Adipose tissue (tissue), 3 donors: ENCODE measurements around the gene KRT7. TPM values are rescaled to one million over a fixed set of nuclear protein-coding genes. Genes with fewer than 3 reads are reported as not detected.

Experiments
- H3K27ac ChIP-seq: one replicate; pipeline ENCODE4 v1.5.1; 2013; ENCODE audit warnings: low read depth, low read length
- WGBS, 3 donors: extraction: QIAGEN DNeasy Blood & Tissue Kit; methylation state at CpG; one replicate each; pipeline ENCODE4 v1.1.7; 2013; 5-methylcytosine and 5-hydroxymethylcytosine counted together
- polyA plus RNA-seq, 3 donors: library from polyadenylated mRNA; stranded (reverse); fragments of 200-250 nt; gene quantifications; one replicate each; pipeline ENCODE4 v1.2.3, GENCODE V29; 2013
- donor health status: healthy with polysubstance abuse.
- donor health status: Bipolar disorder and iron deficiency.
- donor health status: healthy.

KRT7 gene
- polyA plus RNA-seq, 3 donors, result 9.5 to 51.5 (median 18.1) TPM

DNA sequence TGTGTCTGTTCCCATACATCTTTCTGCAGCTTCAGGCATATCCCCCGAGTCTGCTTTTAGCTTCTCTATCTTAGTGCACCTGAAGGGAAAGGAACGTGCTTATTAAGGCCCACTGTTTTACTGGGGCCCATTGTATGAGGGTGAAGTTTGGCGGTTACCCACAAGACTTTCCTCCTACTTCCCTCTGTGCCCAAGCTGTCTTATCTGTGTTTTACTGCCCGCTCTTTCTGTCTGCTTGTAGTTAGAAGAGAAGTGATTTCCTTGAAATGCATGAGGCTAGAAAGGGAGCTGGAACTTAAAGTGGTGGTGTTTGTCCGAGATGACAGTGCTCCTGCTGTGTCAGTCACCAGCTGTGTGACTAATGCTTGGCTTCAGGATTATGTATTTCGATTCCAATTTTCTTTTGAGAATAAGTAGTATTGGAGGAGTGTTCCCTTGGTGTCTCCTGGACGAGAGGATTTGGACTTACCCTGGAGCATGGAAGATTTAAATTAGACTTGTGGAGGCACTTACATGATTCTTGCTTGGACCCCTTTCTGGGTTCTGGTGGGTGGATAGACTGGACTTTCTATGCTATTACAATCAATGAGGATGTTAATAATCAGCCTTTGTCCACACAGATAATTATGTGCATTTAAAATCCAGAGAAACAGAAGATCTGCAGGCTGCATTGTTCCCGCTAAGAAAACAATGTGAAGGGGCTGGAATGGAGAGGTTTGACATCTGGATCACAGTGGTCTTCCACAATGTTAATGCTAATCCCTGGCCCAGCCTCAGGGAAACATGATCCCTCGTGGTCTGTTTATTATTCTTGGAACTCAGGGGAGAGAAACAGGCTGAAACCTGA, 27.5 kb downstream of the KRT7 start:
- WGBS, 3 donors, result 52 to 83% (median 62%) methylated on average over 9 of the region's 9 CpGs
- no peak overlapping the region for H3K27ac ChIP-seq

DNA sequence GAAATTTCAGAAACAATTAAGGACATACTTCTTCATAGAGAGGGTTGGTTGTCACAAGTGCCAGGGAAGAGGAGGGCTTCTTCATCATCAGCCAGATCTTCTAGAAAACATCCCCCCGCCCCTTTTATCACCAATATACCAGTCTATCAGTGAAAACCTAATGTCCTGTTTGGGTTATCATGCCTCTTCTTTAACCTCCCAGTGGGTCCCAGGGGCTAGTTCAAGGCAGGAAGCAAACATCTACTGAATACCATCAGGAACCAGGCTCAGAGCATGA, 28.1 kb downstream of the KRT7 start:
- 71 to 95% (median 89%) methylated on average over 1 of the region's 1 CpG for WGBS, 3 donors
- no peak overlapping the region for H3K27ac ChIP-seq

DNA sequence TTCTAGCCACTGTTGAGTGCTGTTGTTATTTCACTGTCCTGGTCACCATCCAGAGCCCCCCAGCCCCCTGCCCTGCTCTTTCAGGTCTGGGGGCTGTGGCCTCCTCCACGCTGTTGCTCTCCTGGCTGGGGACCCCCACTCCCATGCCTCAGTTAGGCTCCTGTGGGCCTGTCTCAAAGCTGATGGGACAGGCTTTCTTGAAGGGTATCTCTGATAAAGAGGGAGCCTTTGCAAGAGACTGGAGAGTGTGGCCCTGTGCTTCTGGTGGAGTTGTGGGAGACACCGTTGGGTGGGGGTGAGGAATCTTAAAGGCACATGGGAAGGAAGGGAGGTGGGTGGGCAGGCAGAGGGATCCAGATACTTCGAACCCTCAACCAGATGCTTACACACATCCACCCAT, 29.2 kb downstream of the KRT7 start:
- 86 to 98% (median 91%) methylated on average over 3 of the region's 3 CpGs for WGBS, 3 donors
- no peak overlapping the region for H3K27ac ChIP-seq

DNA sequence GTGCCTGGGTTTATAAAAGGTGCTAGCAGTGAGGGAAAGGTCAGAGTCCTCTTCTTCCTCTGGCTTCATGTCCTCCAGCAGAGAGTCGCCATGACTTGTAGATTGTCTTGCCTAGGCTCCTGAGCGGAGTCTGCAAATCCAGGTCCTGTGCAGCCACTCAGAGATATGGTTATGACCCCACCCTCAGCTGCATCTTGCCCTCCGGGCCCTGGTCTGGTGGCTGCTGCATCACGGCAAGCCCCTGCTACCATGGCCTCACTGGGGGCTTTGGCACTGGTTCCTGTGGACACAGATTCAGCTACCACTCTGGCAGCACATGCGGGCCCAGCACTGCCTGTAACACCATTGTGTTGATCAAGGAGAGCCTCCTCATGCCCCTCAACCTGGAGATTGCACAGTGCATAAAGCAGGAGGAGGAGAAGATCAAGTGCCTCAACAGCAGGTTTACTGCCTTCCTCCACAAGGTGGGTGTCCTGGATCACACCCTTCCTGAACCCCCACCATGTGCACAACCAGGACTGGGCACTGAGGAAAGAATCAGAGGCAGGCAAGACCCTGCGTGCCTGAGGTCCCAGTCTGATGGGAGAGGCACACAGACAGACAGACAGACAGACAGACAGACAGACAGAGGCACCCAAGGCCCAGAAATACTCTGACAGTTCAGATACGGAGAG, 30.9 kb downstream of the KRT7 start:
- H3K27ac ChIP-seq, result no peak overlapping the region
- 84 to 94% (median 92%) methylated on average over 7 of the region's 7 CpGs for WGBS, 3 donors

DNA sequence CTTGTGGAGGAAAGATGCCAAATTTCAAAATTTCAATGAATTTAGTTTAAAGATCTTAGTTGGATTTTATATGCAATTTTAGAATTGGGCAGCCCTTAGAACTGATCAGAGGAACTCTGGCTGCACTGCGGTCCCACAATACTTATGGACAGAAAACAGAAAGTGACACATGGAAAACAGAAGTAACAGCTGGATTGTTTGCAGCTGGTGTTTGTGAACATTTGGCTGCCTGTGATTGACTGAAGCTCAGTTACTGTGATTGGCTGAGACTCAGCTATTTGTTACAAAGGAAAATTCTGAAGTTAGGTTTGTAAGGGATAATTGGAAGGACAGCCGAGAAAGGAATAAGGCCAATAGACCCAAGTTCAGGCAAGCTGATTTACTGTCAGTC, 31.4 kb downstream of the KRT7 start:
- 83 to 93% (median 92%) methylated on average over 2 of the region's 2 CpGs for WGBS, 3 donors
- H3K27ac ChIP-seq, result no peak overlapping the region

DNA sequence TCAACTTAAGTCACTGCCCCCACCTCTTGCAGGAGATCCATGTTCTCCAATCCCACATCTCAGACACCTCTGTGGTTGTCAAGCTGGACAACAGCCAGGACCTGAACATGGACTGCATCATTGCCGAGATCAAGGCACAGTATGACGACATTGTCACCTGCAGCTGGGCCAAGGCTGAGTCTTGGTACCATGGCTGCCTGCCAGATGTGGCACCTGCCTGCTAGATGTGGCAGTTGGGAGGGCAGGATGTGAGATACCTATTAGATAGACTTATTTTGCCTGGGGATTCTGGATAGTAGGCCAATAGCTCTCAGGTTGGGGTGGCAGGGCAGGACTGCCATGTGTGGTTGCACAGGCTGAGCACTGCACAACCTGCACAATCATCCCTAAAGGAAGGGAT, 33.5 kb downstream of the KRT7 start:
- no peak overlapping the region for H3K27ac ChIP-seq
- 35 to 97% (median 86%) methylated on average over 2 of the region's 2 CpGs for WGBS, 3 donors

DNA sequence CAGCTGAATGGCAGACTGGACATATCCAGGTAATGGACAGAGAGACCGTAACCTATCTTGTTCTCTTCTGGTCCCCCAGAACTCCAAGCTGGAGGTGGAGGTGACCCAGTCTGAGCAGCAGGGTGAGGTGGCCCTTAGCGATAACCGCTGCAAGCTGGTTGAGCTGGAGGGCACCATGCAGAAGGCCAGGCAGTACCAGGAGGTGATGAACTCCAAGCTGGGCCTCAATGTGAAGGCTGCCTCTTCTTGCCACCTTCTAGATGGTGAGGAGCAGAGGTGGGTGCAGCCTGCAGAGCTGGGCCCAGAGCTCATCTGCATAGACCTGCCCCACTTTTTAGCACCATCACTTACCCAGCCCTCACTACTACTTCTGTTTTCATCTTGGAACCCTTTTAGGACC, 34.2 kb downstream of the KRT7 start:
- H3K27ac ChIP-seq, result no peak overlapping the region
- 93 to 100% (median 97%) methylated on average over 3 of the region's 3 CpGs for WGBS, 3 donors

DNA sequence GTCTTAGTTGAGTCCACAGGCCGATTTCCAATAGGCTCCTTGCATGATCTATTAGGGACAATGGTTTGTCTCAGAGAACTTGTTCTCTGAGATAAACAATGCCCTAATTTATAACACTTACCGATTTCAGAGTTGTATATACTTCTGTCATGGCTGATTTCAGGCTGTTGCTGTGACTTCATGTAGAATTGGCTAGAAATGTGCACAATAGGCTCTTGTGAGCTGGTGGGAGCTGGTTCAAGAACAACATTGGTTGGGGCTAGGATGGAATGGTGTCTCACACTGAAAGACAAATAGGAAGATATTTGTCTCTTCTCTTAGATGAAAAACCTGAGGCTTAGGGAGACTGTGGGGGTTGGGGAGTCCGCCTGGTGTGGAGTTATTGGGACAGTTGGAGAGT, 34.7 kb downstream of the KRT7 start:
- WGBS, 3 donors, result 85 to 91% (median 90%) methylated on average over 3 of the region's 3 CpGs
- no peak overlapping the region for H3K27ac ChIP-seq

DNA sequence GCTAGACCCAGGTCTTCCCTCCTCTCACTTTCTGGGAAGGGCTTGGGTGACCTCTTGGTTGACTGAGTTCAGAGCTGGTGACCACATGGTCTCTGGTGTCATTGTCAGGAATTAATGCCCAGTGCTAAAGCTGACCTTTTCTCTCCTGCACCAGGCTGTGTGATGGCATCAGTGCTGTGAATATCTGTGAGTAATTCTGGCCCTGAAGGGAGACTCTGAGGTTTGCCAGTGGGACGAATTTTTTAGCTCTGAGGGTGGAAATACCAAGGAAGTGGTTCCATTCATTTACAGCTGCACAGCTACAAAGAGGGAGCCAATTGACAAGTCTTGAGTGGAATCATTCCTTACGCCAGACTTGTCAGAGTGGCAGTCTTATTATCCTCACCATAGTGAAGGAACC, 35.2 kb downstream of the KRT7 start:
- WGBS, 3 donors, result 82 to 89% (median 84%) methylated on average over 2 of the region's 2 CpGs

DNA sequence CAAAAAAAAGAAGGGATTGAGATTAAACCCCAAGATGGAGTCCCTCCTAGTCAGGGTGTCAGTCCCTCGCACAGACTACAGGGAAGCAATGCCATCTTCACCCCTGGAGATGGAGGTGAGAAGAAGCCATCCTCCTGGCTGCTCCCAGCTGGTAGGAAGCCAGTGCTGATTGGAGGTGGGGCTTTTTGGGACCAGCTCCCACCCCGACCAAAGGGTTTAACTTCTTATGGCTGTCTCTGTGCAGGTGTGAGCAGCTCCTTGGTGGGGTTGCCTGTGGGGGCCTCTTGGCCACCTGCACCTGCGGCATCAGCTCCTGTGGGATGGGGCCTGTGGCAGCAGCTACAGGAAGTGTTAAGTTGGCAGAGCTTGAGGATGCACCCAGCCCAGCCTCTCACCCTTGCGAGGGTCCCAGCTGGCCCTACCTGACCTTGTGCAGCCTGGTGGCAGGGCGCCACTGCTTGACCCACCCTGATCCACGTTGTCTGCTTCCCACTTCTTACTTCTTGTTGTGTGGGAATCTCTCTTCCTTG, 37.6 kb downstream of the KRT7 start:
- WGBS, 3 donors, result 83 to 91% (median 85%) methylated on average over 6 of the region's 6 CpGs
- H3K27ac ChIP-seq, result no peak overlapping the region

More for the DNA sequence above, 35.2 kb downstream of the KRT7 start:
- no peak overlapping the region for H3K27ac ChIP-seq

DNA sequence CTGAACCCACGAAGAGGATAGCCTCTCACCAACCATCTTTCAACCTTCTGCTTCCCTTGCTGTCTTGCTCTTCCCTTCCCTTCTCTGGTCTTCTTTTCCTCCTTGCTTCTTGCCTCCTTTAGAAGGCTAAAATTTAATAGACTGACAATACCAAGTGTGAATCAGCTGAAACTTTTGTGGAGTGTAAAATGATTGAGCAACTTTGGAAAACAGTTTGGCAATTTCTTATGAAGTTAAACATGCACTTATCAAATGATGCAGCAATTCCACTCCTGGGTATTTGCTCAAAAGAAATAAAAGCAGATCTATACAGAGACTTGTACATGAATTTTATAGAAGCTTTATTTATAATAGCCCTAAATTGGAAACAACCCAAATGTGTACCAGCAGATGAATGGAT, 38.1 kb downstream of the KRT7 start:
- WGBS, 3 donors, result 73 to 83% (median 76%) methylated on average over 1 of the region's 1 CpG
- H3K27ac ChIP-seq, result no peak overlapping the region

DNA sequence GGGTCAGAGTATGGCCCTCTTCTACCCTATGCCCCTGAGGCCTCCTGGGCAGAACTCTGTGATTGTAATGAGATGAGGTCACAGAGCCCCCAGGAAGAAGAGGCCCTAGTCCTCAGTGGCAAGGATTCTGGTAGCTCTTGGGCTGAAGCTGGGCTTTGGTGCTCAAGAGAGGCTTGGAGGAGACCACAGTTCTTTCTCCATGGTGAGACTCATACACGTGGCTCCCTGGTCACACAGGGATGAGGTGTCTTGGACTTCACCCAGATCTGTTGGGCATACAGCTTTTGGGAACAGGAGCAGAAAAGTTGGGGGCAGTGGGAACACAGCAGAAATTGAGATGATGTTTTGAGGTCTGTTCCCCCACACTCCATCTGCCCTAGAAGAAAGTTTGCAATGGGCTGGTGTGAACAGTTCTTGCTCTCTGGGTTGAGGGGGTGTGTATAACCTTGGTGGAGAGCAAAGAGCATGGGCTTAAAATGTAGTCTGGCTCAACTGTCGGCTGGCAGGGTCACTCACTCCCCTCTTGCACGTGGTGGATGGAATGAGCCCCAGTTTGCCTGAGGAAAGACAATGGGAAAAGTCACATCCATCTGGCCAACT, 41.6 kb downstream of the KRT7 start, which contains the start of gene KRT86:
TSS of gene KRT86 (plus strand) at position 125 of the 600 bp plus-strand sequence. CDS start 27,272 bp downstream, outside the sequence.
- no peak within 1 kb of the TSS for H3K27ac ChIP-seq
- 69 to 83% (median 70%) methylated on average over 3 of the region's 3 CpGs for WGBS, 3 donors

DNA sequence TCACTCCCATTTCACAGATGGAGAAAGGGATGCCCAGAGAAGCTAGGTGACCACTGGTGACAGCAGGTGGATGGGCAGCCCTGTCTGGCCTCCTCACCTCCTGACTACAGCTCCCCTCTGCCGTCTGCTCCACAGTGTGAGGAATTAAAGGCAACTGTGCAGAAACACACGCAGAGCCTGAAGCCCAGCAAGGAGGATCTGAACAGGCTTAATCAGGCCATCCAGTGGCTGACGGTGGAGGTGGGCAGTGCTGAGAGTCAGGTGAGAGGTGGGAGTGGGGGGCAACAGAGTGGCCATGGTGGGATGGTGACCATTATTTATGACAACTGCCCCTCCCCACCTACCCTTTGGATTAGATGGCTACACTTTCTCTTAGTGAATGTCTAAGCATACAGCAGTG, 42.6 kb downstream of the KRT7 start:
- WGBS, 3 donors, result 65 to 83% (median 83%) methylated on average over 3 of the region's 3 CpGs

DNA sequence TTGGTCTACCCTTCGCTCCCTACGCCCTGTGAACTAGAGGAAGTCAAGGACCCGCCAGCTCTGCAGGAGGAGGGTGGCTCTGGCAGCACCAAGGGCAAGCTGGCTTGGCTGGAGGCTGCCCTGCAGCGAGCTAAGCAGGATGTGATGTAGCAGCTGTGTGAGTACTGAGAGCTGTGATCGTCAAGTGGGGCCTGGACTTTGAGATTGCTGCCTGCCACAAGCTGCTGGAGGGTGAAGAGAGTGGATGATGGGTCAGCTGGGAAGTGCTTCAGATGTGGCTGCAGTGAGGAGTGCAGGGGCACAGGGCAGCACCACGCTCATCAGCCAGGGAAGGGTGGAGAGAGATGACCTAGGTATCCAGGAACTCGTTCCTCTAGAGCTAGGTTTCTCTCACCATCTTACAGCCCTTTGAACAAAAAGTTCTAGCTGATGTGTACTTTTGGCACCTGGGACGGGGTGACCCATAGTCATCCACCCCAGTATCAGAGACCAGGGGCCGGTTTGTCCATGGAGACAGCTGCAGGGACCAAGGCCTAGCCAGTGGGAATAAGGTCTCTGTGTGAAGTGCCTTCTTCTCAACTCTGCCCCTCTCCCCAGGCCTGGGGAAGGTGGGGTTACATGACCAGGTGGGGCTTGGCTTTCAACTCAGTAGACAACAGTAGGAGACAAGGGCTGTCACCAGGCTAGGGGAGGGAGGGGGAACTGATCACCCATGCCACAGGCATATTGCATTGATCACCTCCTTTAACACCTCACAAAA, 44.6 kb downstream of the KRT7 start:
- H3K27ac ChIP-seq, result no peak overlapping the region
- 80 to 86% (median 82%) methylated on average over 9 of the region's 9 CpGs for WGBS, 3 donors

More for the DNA sequence above, 42.6 kb downstream of the KRT7 start:
- no peak overlapping the region for H3K27ac ChIP-seq

DNA sequence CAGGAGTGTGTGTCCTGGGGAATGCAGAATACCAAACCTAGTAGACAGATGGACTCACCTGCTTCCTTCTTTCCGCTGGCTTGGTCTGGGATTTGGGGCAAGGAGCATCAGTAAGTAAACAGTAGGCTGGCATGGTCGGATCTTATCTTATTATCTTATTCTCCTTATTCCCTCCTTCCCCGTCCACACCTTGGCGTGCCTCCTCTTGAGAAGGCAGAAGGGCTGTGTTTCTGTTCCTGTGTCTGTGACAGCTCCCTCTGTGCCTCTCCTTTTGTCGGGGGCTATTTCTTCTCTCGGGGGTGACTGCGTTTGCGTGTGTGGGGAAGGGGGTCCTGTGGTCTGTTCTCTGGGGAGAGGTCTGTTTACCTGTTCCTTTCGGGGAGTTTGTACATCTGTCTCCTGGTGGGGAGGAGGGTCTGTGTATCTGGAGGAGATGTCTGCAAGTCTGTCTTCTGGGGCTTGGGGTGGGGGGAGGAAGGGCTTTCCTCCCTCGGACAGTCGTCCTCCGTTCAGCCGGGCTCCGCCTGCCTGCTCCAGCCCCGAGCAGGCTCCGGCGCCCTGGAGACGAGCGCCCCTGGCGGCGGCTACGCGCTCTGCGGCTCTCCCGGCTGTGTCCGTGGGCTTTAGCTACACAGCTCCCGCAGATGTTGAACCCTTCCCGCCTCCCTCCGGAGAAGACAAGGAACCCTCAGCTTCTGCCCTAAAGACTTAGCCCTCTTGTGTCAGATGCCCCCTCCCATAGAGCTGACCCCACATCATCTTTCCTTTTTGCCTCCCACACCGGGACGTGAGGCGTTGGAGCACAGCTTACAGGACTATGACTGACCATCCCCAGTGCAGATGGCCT, 45.8 kb downstream of the KRT7 start:
- whole genome bisulfite sequencing, 3 donors, result 20 to 22% (median 21%) methylated on average over 31 to 32 of the region's 32 CpGs
- H3K27ac ChIP-seq, result no peak overlapping the region

DNA sequence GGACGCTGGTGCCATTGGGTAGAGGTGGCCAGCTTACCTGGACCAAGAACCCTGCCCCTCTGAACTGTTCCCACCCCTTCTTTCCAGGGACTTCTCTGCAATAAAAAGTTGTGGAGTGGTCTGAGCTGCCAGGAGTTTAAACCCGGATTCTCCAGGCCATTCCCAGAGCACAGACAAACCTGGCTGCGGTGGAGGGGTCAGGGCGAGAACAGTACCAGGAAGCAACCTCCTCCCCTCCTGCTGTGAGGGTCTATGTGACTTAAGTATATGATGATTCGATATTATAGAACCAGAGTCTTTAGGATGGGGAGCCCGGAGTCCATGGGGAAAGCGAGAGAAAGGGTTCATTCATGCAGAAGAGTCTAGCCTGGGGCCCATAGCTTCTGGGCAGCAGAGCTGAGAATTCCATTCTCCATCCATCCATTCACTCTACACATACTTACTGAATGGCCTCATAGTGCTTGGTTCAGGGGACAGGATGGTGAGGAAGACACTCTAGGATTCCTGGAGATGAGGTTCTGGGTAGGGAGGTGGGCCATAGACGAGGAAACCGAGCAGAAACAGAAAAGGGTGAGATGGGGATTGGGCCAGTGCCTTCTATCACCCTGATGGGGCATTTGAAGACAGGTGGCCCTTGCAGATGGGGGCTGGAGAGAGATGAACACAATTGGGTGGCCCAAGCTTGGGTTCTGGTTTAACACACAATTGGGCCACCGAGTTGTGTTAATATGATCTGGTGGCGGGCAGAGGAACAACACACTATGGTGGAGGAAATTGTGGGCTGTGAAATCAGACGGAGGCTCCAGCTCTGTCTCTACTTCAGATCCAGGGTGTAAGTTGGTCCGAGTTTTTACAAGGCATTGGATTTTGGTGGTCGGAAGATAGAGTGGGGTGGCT, 46.6 kb downstream of the KRT7 start:
- H3K27ac ChIP-seq, result no peak overlapping the region
- WGBS, 3 donors, result 86 to 89% (median 86%) methylated on average over 14 of the region's 14 CpGs

DNA sequence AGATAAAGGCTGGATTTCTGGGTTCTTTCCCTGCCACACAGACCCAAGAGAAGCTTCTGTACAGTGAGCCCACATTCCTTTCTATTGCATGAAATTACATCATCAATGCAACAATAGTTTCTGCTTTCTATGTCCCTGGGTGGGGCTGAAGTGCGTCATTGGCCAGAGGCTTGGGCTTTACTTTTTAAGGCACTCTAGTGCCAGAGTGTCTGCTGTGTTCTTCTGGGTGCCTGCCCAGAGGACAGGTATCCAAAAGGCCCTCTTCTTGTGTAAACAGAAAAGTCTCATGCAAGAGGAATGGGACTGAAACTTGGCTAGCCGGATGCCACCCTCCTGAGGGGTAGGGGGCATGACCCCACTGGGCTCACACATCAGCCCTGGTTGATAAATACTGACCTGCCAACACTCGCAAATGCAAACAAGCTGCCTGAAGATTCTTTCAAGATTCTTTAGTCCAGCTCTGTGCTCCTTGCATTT, 47.3 kb downstream of the KRT7 start:
- 51 to 64% (median 52%) methylated on average over 3 of the region's 3 CpGs for WGBS, 3 donors
- H3K27ac ChIP-seq, result peak overlapping the region; percentile 73
